HG03378 (cell line): ENCODE measurements around the gene SVIL.
"Not testable (repeated sequence)": the region's sequence is repeated elsewhere in the genome, so short reads cannot be mapped to it uniquely, and the experiment has no call there.

Experiments
- ATAC-seq: cut with Tn5 transposase; IDR thresholded peaks from one replicate; pipeline ENCODE4 v1.9.1; 2021; ENCODE audit warnings: mild to moderate bottlenecking, moderate library complexity; ENCODE audit not compliant: unreplicated experiment

SVIL gene

DNA sequence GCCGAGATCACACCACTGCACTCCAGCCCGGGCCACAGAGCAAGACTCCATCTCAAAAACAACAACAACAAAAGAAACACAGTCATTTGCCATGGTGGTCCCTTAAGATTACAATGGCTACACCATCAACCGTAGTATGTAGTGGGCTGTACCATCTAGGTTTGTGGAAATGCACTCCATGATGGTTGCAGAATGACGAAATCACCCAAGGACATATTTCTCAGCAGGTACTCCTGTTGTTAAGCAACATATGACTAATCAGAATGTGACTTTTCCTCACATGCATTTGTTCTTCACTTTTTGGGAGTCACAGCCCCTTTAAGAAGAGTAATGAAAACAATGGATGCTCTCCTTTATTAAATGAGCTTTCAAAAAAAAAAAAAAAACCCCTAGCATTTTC lies 11.0 kb downstream of the SVIL start:
- no peak for ATAC-seq

DNA sequence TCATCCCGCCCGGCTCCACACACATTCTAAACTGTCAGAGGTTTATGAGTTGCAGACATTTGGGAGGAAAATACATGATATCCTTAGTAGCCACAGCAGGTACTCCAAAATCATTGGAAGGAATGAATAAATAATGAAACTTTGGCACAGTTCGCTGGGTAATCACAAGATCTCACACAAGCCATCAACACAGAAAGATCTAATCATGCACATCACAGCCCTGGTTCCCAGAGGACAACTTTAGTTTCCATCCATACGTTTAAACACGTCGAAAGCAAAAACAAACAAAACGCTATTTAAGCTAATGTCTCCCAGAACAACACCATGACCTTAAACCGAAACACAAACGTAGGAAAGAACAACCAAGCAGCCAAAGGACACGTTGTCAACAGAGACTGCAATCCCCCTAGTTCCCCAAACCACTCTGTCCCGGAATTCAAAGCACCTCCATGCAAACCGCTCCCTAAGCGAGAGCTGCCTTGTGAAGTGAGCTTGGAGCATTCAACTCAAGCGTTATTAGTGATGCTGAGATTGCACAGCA lies 12.3 kb downstream of the SVIL start:
- no peak for ATAC-seq

DNA sequence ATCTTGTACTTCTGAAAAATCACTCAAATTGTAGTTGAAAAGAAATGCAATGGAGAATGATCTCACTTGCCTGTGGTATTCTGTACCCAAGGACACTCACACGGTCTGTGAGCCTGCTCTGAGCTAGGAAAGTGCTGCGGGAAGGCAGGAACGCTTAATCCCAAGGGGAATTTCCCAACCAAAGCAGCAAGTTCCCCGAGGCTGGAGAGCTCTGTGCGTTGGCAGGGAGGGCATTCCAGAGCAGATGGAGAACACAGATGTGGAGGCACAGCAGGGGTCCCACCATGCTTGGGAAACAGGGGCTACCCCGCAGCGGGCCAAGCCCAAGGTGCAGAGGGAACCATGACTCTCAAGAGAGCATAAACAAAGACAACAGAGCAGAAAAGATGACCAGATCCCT lies 13.6 kb downstream of the SVIL start:
- ATAC-seq = no peak

DNA sequence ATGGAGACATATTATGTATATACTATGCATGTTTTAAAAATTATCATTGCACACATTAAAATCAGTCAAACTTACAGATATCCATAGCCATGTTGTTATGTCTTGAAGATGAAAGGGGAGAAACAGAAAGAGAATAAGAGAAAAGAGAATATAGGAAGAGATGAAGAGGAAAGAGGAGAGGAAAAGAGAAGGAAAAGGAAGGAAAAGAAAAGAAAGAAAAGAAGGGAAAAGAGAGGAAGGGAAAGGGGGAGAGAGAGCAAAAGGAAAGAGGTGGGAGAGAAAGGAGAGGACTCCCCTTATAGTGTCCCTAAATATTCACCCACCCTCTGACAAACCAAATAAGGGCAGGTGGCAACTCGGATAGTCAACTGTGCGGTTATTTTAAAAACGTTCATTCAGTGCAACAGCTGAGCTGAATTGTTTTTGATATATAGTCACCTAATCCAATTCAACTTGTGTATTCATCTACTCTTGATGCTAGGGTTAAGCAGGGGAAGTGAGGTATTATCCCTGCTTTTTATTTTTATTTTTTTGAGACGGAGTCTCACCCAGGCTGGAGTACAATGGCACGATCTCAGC lies 14.6 kb downstream of the SVIL start:
- ATAC-seq = no peak

- ATAC-seq = no peak
These were observed 15.5 kb downstream of the SVIL start for GRCh38 chr10:29619241-29619669.

DNA sequence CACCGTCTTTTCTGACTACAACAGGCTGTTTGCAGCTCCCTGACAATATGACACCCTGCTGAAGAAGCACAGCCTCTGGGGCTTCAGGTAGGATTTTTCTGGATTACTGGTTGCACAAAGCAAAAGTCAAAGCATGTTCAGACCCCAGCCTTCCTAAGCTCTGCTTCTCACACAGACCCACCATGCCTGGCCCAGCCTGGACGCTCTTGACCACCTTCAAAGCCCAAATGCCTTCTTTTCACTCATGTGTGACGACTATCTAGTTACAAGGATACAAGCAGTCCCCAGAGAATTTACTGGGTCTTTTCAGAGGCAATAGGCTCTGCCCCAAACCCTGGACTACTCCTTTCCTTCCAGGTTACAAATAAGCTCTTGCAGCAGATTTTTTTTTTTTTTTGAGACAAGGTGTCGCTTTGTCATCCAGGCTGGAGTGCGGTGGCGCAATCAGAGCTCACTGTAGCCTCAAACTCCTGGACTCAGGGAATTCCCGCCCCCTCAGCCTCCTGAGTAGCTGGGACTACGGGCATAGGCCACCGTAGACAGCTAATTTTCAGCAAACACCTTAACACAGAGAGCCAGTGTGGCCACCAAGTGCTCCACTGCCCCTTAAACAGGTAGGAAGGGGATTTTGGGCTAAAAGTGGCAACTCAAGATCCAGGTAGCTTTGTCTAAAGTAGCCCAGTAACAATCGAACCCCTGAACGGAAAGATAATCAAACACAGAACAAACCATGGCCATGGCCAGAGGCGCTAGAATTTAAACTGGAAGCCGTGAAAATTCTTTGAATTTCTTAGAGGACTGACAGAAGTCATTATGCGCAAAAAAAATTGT lies 16.2 kb downstream of the SVIL start:
- no peak for ATAC-seq

- no peak for ATAC-seq
These were observed 16.9 kb downstream of the SVIL start for GRCh38 chr10:29617880-29618340.

DNA sequence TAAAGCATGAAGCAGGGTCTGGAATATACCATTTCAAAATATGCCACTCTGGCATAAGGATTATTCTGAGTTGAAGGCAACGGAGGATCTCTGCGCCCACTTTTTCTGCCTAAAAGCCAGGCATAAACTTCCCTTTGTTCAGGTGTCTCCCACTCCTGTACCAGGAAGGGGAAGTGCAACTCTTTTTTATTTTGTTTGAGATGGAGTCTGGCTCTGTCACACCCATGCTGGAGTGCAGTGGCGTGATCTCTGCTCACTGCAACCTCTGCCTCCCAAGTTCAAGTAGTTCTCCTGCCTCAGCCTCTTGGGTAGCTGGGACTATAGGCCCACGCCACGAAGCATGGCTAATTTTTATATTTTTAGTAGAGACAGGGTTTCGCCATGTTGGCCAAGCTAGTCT lies 18.2 kb downstream of the SVIL start:
- no peak for ATAC-seq

- no peak for ATAC-seq
These were observed 19.6 kb downstream of the SVIL start for GRCh38 chr10:29615195-29615594.

- not testable (repeated sequence) for ATAC-seq
These were observed 20.5 kb downstream of the SVIL start for GRCh38 chr10:29614289-29614688.

DNA sequence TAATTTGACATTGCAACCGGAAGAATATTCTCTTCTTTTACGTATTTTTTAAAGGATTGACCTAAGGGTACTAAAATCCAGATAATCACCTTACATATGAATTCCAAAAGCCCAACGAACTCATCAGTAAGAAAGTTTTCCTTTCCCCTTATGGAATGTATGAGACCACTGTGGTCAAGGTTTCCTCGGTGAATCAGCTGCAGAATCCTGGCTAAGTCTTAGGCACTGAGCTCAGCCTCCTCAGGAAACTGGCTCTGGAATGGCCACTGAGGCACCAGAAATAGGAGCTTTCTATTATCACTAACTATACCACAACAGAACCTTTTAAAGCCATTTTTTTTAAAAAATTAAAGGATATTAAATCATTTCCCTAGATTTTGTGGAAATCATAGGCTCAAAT lies 21.0 kb downstream of the SVIL start:
- no peak for ATAC-seq

DNA sequence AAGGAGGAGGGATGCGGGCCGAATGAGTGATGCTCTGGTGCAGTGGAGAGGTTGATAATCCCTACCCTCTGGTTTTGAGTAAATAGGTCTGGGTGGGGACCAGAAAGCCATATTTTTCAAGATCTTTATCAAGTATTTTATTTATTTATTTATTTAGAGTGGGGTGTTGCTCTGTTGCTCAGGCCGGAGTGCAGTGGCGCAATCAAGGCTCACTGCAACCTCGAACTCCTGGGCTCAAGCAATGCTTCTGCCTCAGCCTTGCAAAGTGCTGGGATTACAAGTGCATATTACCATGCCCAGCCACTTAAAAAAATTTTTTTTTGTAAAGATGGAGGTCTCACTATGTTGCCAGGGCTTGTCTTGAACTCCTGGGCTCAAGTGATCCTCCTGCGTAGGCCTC lies 21.6 kb downstream of the SVIL start:
- no peak for ATAC-seq

GRCh38 chr10:29612657-29613056 lies 22.1 kb downstream of the SVIL start:
- no peak for ATAC-seq

GRCh38 chr10:29611781-29612381 lies 22.9 kb downstream of the SVIL start:
- no peak for ATAC-seq

- no peak for ATAC-seq
These were observed 23.7 kb downstream of the SVIL start for GRCh38 chr10:29610876-29611647.

GRCh38 chr10:29610331-29610730 lies 24.4 kb downstream of the SVIL start:
- ATAC-seq = not testable (repeated sequence)

DNA sequence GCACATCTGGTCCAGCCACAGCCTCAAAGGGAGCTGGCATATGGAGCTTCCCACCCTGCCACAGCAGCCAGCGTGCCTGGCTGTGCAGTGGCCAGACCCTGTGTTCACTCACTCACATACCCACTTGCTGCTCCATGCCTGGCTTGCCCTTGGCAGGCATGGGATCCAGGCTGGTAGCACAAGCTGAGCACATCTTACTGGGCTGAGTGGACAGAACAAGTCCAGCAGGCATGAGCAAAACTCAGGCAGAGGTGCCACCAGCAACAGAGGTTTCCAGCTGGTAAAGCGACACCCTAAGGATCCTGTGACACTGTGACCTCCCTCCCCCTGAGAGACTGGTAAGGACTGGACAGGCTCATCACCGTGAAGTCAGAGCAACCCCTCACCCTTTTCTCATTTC lies 25.1 kb downstream of the SVIL start:
- ATAC-seq = no peak

DNA sequence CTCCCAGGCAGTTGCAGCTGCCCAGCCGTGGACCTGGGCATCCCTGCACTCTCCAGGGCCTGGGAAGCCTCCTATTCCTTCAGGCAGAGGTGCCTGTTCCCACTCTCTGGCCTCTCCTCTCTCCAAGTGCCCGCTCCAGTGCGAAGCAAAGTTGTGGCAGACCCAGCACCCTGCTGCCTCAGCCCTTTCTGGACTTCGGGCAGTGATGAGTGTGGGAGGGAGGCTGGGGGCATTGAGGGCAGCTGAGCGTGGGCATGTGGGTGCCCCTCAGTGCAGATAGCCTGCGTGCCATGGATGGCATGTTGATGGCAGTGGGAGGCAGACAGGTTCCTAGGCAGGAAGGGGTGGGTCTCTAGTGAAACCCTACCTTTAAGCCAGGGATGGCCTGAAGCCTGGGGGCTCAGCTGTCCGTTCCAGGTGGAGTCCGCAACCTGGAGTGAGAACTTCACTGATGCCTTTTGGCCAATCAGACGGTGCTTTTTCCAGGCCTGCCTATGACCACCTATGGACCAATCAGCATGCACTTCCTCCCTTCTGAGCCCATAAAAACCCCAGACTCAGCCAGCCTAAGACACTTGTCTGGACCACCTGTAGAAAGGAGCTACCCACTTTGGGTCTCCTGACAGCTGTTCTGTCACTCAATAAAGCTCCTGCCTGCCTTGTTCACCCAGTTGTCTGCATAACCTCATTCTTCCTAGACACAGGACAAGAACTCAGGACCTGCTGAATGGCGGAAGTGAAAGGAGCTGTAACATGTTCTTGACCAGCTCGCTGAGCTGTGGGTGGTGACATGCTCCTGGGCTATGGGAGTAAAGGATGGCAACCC lies 26.1 kb downstream of the SVIL start:
- no peak for ATAC-seq

GRCh38 chr10:29608062-29608461 lies 26.7 kb downstream of the SVIL start:
- ATAC-seq = no peak

GRCh38 chr10:29607576-29607975 lies 27.2 kb downstream of the SVIL start:
- no peak for ATAC-seq
